Right lung (tissue), 5 donors: ENCODE measurements around the gene ATP2B3. TPM values are rescaled to one million over a fixed set of nuclear protein-coding genes. Genes with fewer than 3 reads are reported as not detected.

Experiments used
- DNase-seq, 2 donors: peaks; one replicate each; pipeline ENCODE4 v3.0.0-alpha.2; 2013
- polyA plus RNA-seq, 5 donors: library from polyadenylated mRNA; unstranded; fragments of 120-200 nt; gene quantifications; one replicate each; pipeline versions ENCODE4 v1.2.1 to v1.2.3, GENCODE V29; 2013; ENCODE audit warnings: inconsistent platforms in 1 of 5, low replicate concordance in 1 of 5; ENCODE audit not compliant: insufficient read length in 5 of 5, insufficient read depth in 1 of 5

Gene ATP2B3
- polyA plus RNA-seq, 5 donors, result 0.17 to 0.43 (median 0.29) TPM

DNA sequence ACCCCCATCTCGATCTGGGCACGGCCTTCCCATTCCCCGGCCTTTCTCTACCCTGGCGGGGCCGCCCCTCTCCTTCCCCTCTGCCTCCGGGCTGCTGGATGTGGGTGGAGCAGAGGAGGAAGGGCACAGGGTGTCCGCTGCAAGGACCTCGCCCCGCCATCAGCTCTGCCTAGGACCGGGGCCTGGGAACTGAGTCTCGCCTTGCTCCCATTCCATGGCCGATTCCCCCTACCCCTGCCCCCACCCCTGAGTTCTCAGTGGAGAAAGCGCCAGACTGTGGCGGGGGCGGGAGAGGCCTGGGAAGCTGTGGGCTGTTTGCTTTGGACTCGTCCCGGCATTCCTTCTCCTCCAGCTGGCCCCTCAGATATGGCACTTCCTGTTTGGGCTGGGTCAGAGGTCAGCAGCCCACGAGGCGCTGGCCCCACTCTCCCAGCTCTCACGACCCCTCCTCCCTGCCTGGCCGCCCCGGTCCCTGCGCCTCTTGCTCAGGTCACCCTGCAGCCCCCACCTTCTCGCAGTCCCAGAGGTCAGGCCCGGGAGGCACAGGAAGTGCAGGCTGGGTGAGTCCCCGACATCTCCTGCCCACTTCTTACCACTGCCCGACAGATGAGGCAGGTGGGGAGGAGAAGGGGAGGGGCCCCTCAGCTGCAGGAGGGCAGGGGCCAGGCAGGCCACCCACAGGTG is 29.1 kb upstream of the ATP2B3 start:
- peak in 1 of 2 donors; percentile 42 for DNase-seq

DNA sequence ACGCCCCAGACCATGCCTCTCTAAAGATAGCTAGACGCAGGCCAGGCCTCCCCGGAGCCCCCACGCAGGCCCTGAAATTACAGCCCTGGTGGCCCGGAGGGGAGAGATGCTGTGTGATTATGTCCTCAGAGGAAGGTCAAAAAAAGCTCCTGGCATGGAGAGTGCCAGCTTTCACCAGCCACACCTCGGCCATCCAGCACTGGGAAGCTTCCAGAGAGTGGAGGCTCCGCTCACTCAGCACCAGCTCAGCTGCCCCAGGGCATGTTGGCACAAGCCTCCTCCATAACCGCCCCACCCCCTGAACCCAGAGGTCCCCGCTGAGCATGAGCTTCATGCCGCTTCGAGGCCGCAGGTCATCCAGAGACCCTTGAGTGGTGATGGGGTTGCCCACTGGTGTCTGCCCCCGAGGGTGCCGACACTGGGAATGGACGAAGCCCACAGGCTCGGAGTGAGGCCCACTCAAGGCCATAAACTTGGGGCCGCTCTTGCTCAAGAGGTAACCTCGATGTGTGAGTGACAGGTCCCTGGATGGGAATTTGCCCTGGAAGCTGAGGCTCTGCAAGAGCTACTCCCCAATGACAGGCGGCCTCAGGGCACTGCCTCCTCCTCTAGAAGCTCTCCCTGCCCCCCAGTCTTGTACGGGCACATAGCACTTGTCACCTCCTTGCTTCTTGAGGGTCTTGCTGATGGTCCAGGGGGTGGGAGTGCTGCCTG is 27.1 kb upstream of the ATP2B3 start:
- no peak for DNase-seq

DNA sequence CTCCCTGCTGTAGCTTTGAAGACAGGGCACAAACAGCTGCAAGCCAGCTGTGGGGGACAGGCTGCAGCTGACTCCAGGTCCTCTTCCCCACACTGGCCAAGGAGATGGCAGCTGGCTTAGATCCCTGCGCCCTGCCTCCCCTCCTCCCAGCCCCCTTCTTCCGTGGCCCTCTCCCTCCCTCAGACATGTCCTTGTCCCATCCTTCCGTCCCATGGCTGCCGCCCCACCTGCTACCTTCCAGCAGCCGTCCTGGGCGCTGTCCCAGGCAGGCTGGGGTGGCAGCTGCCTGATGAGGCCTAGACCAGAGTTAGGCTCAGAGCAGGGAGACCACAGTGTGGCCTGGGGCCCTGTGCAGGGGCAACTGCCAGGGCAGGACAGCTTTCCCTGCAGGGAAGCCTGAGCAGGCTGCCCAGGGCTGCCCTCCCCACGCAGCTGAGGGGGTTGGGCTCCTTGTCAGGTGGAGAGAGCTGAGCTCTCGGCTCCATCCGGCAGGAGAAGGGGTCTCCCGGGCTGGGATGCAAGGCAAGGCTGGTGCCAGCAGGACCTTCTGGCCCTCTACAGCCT is 26.0 kb upstream of the ATP2B3 start:
- no peak for DNase-seq

DNA sequence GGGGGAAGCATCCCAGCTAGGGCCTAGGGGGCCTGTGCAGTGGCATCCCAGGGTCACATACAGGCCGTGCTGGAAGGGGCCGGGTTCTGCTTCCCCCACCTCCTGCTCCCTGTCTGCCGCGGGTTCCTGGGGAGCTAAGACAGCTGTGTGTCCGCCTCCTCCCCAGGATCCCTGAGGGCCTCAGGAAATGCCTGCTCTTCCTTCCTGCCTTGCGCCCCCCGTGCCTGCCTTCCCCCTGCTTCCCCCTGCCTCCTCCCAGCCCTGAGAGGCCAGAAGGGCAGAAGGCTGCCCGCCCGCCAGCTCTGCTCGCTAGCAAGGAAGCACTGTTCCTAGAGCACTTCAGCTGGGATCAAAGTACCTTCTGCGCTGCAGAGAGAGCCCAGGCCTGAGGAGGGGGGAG is 25.5 kb upstream of the ATP2B3 start:
- no peak for DNase-seq

DNA sequence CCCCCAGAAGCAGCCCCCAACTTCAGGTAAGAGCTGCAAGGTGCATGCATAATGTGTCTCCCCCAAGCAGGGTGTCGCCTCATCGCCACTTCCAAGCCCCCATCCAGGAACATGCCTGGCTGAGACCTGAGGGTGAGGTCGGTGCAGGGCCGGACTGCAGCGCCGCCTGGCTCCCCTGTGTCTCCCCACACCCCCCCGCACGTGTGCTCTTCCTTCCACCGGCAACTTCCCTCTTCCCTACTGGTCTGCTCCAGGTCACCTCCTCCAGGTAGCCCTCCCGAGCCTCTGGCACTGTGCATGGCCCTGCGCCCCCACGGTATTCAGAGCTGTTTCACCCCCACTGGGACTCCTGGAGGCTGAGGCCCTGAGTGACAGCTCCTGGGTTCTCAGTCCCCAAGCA is 24.9 kb upstream of the ATP2B3 start:
- no peak for DNase-seq

DNA sequence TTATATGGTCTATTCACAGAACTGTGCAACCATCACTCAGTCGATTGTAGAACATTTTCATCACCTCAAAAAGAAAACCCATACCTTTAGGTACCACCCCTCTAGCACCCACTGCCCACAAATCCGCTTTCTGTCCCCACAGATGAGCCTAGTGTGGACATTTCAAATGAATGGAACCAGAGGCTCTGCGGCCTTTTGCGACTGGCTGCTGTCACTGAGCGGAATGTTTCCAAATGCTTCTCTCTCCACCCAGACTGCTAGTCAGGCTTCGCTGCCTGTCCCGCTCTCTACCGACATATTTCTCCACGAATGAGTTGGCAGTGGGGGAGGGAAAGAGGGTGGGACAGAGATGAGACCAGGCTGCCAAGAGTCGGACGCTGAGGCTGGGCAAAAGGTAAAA is 24.4 kb upstream of the ATP2B3 start:
- DNase-seq, result no peak

DNA sequence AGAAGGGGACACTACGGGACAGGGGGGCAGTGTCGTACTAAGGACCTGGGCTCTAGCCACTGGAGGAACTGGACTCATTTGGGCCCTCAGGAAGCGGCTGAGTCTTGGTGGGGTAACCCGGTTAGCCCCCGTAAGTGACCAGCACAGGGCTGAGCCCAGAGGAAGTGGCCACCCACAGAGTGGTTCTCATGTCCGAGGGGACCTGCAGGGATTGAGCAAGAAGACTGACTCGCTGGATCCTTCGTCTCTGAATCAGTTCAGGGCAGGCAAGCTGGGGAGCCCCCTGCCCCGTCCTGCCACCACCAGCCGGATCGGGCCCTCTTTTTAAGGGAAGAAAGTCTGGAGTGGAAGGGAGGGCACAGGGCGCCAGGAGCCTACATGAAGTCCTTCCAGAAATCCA is 23.4 kb upstream of the ATP2B3 start:
- no peak for DNase-seq

DNA sequence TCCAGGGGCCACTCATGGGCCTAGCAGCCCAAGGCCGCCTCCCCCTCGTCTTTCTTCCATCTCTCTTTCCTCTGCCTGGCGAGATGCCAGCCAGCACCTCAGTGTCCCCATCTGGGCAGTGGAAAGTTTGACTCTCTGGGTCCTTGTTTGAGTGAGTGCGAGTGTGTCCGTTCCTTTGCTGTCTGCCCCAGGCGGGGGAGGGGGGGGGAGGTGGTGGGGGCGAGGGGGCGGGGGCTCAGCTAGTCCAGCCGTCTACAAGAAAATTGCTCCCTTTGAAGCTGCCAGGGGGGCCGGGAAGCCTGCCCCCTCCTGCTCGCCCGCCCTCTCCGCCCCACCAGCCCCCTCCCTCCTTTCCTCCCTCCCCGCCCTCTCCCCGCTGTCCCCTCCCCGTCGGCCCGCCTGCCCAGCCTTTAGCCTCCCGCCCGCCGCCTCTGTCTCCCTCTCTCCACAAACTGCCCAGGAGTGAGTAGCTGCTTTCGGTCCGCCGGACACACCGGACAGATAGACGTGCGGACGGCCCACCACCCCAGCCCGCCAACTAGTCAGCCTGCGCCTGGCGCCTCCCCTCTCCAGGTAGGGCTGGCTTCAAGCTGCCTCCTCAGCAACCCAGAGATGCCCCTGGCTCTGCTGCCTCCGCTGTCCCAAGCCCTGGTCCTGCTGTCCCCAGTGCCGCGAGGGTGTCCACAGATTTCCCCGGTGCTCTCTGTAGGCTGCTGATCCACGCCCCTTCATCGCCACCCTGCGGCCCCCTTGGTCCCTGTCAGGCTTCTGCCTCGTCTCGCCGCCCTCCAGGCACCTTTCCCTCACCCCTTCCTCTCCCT is 22.7 kb upstream of the ATP2B3 start, which contains the start of gene BGN:
Gene BGN (plus strand): TSS at position 440 of the 821 bp plus-strand sequence. CDS start 9,652 bp downstream, outside the sequence.
- peak in 1 of 2 donors; percentile 48 for DNase-seq

DNA sequence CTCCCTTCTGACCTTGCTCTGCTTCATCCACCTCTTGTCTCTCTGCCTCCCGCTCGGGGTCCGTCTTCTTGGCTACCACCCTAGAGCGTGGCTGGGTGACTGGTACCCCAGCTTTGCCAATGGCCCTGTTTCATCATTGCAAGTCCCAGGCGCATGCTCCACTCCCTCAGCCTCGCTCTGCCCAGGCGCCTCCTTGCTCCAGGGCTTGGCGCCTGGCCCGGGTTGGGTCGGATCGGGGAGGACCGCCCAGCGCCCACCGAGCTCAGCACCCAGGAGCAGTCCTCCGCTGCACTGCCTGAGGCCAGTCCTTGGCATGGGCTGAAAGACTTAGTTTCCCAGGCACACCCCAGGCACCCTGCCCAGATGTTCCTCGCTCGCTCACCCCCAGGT is 22.1 kb upstream of the ATP2B3 start:
- DNase-seq, result peak in 1 of 2 donors; percentile 50

DNA sequence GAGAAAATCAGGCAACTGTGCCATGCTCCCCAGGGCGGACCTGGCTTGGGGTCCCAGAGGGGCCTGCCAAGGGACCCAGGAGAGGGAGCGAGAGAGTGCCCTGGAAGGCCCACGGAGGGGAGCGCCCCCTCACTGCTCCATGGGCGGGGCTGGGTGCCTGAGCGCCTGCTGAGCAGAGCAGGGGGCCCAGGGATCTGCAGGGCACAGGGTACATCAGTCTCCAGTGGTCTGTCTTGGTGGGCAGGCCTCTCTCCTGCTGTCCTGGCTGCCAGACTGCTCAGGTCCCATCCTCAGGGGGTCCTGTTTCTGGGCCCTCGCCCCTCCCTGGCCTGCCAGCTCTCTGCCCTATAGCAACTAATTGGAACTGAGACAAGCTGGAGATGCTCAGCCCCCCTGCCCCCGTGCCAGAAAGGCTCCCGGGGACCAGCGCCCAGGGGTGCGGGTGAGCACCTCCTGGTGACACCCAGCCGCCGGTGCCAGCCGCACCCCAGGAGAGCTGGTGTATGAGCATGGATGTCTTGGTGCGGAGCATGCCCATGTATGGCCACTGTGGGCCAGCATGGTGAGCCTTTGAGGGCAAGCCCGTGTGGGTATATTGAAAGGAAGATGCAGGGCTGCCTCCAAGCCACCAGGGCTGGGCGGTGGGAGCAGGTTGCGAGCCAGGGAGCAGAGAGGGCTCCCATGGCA is 21.4 kb upstream of the ATP2B3 start:
- no peak for DNase-seq

DNA sequence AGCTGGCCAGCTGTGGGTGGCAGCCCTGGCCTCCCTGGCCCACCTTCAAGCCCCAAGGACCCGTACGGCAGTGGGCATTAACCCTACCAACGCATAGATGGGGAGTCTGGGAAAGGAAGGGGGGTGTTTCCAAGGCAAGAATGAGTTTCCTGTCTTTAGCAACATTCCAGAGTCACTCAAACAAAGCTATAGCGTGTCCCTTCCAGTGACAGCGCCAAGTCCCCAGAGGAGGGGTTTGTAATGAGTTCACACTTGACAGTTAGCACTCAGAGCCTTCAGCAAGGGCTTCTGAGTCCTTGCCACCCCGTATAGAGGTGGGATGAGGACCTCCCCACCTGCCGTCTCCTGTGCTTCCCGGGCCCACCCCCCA is 20.9 kb upstream of the ATP2B3 start:
- DNase-seq, result no peak

DNA sequence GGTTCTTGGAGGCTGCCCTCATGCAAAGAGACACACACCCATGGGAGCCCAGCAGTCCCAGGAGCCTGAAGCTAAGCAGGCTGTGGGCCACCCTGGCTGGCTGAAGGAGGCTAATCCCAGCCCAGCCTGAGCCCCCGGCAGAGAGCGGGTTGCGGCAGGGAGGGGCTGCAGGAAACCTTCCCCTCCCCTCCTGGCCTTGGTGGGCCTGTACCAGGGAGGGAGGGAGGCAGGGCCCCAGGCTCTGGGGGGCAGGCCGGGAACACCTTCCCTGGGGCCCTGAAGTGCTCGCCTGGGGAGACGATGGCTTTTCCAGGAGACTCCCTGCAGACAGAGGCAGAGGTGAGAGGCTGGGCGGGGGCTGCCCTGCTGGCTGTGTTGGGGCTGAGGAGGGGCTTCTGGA is 19.0 kb upstream of the ATP2B3 start:
- no peak for DNase-seq

DNA sequence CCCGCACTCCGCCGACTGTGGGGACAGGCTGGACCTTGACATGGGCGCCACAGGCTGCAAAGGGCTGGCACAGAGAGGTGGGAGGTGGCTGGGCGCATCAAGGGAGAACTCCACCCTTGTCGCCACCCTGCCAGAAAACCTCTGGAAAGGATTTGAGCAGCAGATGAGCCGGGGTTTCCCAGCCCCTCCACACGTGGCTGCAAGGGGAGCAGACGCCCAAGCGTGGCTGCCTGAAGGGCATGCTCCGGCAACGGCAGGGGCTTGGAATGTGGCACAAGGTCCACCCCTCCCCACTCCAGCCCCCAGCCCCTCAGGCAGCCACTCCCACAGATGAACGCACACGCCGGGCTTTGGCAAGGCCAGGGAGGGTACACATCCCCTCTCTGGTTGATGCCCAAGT is 18.1 kb upstream of the ATP2B3 start:
- no peak for DNase-seq

DNA sequence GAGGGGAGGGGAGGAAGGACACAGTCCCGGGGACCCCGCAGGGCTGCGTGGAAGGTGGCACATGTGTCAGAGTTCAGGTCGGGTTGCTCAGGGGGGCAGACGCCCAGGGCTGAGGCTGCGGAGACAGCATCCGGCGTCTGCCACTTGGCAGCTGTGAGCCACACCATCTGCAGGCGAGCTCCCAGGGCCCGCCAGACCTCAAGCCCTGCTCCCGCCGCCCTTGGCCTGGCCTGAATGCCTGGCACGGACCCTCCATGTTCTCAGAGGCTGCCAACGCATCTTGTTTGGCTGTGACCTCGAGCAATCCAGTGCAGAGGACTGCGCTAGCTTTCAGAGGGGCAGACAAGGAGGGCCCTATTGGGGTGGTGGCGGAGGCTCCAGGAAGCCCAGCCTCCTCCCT is 17.6 kb upstream of the ATP2B3 start:
- no peak for DNase-seq

DNA sequence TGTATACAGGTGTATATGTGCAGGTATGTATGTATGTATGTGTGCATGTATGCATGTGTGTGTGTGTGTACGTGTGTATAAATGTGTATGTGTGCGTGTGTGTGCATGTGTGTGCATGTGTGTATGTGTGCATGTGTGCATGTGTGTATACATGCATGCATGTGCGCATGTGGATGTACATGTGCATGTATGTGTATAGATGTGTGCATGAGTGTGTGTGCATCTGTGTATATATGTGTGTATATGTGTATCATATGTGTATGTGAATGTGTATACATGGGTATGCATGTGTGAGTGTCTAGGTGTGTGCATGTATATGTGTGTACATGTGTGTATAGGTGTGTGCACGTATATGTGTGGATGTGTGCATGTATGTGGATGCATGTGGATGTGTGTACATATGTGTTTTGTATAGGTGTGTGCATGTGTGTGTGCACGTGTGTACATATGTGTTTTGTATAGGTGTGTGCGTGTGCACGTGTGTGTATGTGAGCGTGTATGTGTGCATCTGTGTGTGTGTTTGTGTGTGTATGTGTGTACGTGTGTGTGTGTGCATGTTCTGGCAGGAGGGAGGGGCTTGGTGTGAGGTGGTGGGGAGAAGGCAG is 16.7 kb upstream of the ATP2B3 start:
- DNase-seq, result no peak

DNA sequence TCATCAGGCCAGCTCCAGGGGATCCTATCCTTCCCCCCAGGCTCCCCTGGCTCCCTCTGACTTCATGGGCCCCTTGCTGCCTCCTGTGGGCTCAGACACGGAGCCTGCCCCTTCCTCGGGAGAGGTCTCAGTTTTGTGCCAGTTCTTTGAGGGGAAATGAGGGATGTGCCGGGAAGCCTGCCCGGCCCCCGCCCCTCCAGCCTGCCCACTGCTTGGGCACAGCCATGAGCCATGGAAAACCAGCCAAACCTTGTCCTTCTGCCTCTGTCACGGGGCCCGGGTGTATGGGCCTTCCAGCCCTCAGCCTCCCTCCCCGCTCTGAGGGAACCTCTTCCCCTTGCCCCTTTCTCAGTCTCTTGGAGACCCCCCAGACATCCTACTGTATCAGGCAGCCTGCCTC is 15.9 kb upstream of the ATP2B3 start:
- DNase-seq, result no peak

DNA sequence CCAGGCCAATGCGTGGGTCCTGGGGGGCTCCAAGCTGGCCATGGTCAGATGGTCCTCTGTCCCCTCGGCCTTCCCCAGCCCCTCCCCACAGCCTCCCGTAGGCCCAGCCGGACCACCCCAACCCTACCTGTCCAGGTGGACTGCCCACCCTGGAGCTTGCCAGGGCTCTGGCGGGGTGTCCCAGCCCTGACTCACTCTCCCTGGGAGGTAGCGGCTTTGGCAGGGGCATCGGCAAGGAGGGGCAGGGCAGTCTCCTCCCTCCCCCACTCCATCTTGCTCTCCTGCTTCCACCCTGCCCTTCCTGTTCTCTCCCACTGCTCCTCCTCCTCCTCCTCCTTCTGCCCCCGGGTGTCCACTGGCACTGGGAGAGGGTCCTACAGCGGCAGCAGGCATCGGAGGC is 15.3 kb upstream of the ATP2B3 start:
- no peak for DNase-seq

DNA sequence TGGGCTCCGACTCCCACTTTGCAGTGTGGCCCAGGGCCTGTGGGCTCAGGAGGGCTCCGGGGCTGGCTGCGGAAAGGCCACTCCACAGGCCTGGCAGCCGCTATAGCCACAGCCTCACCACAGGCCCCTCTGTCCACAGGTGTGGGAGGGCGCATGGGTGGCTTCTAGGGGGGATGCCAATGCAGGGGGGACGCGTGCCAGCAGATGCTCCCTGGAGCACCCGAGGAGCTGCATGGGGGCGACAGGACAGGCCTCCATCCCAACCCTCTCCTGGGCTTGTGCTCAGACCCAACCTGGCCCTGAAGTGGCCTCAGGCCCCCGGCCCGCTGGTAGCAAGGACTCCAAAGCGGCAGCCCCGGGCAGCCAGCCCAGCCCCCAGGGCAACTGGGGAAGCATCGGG is 14.6 kb upstream of the ATP2B3 start:
- no peak for DNase-seq

DNA sequence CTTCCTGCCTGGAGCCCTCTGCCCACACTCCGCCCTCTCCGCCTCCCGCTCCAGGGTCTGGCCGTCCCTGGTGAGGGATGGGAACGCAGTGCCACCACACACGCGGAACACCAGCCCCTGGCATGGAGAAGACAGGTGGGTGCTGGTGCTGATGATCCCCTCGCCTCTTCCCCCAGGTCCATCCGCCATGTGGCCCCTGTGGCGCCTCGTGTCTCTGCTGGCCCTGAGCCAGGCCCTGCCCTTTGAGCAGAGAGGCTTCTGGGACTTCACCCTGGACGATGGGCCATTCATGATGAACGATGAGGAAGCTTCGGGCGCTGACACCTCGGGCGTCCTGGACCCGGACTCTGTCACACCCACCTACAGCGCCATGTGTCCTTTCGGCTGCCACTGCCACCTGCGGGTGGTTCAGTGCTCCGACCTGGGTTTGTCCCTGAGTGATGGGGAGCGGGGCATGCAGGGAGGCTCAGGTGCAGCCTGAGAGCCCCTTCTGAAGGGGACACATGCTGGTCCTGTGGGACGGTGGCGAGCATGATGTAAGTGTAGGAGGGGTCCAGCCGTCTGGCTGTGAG is 12.9 kb upstream of the ATP2B3 start:
- no peak for DNase-seq

DNA sequence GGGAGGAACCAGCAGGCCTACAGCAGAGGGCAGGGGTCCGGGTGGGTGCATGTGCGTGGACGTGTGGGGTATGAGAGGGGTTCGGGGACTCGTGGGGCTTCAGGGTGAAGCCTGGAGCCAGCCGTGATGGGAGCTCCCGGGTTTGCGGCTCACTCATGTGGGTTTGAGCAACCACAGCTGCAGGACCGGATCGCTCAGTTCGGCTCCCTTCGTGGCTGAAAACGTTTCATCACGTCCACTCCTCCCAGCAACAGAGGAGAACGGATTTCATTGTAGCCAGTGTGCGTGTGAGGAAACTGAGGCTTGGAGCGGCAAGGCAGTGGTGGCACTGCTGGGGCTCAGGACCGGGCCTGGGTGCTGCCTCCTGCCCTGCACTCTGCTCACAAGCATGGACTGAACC is 12.1 kb upstream of the ATP2B3 start:
- DNase-seq, result no peak
